Naive thymus-derived CD4-positive, alpha-beta T cell (primary cell): ENCODE data around the gene PIK3R1. TPM values are rescaled to one million over a fixed set of nuclear protein-coding genes. Genes with fewer than 3 reads are reported as not detected.
A peak's percentile ranks its signal among the peaks of the same experiment; 100 is the strongest.

Source experiments
- ATAC-seq: fragments of 150-1000 bp; cut with Tn5 transposase; 2 replicates; pipeline ENCODE4 v1.10.0; 2021; ENCODE audit warnings: mild to moderate bottlenecking, moderate library complexity
- CTCF ChIA-PET: fragments of 350-600 bp; sonication (Branson Sonifier 250); formaldehyde crosslinking; loops from one replicate; lab custom pipeline; 2021; ENCODE audit warnings: antibody characterized with exemption; lab: Charles Lee
- POLR2A ChIA-PET: fragments of 350-600 bp; sonication (Branson Sonifier 250); formaldehyde crosslinking; loops from one replicate; lab custom pipeline; 2021; ENCODE audit warnings: antibody characterized with exemption, inconsistent platforms; lab: Charles Lee
- DNase-seq, 9 donors: peaks; one replicate each; pipeline versions ENCODE4 v3.0.0 to v3.0.0-alpha.2; 2020 to 2022; ENCODE audit warnings: mixed read lengths in 1 of 9
- H3K27ac ChIP-seq: one replicate; pipeline ENCODE4 v1.7.0; 2013; ENCODE audit warnings: mild to moderate bottlenecking, low read depth, low read length, moderate library complexity
- H3K27me3 ChIP-seq, 2 donors: one replicate each; pipeline ENCODE4 v1.7.0; 2013; ENCODE audit warnings: low read length in 2 of 2, mild to moderate bottlenecking in 2 of 2, moderate library complexity in 2 of 2; ENCODE audit not compliant: control insufficient read depth in 2 of 2, insufficient read depth in 2 of 2
- H3K36me3 ChIP-seq, 3 experiments: 1 replicate in 2 of 3; 2 replicates in 1 of 3; pipeline ENCODE4 v1.7.0; 2013; ENCODE audit warnings: low read length in 3 of 3, mild to moderate bottlenecking in 3 of 3, moderate library complexity in 1 of 3; ENCODE audit not compliant: insufficient read depth in 3 of 3, control insufficient read depth in 2 of 3
- H3K4me1 ChIP-seq, 2 donors: one replicate each; pipeline ENCODE4 v1.7.0; 2013; ENCODE audit warnings: low read length in 2 of 2, mild to moderate bottlenecking in 2 of 2, moderate library complexity in 1 of 2; ENCODE audit not compliant: control insufficient read depth in 2 of 2, insufficient read depth in 2 of 2
- H3K4me3 ChIP-seq: 2 replicates; pipeline ENCODE4 v1.7.0; 2013; ENCODE audit warnings: mild to moderate bottlenecking, low read length
- H3K9me3 ChIP-seq, 3 experiments: 1 replicate in 2 of 3; 2 replicates in 1 of 3; pipeline ENCODE4 v1.7.0; 2013; ENCODE audit warnings: low read length in 3 of 3; ENCODE audit not compliant: control insufficient read depth in 2 of 3
- H3K27ac Mint-ChIP-seq, 9 donors: one replicate each; pipeline ENCODE4 v1.8.0; 2020 to 2022; ENCODE audit warnings: mixed read lengths in 9 of 9, mild to moderate bottlenecking in 8 of 9, moderate library complexity in 5 of 9, inconsistent platforms in 2 of 9
- H3K27me3 Mint-ChIP-seq, 5 donors: one replicate each; pipeline ENCODE4 v1.8.0; 2021 to 2022; ENCODE audit warnings: mixed read lengths in 5 of 5, mild to moderate bottlenecking in 1 of 5
- H3K36me3 Mint-ChIP-seq, 5 donors: one replicate each; pipeline ENCODE4 v1.8.0; 2020 to 2022; ENCODE audit warnings: mixed read lengths in 5 of 5, mild to moderate bottlenecking in 3 of 5, inconsistent platforms in 1 of 5
- H3K4me1 Mint-ChIP-seq, 7 donors: one replicate each; pipeline ENCODE4 v1.8.0; 2020 to 2022; ENCODE audit warnings: mixed read lengths in 7 of 7, mild to moderate bottlenecking in 3 of 7, inconsistent platforms in 1 of 7
- H3K4me3 Mint-ChIP-seq, 10 donors: one replicate each; pipeline ENCODE4 v1.8.0; 2020 to 2022; ENCODE audit warnings: mild to moderate bottlenecking in 10 of 10, mixed read lengths in 10 of 10, moderate library complexity in 6 of 10, inconsistent platforms in 2 of 10
- H3K9me3 Mint-ChIP-seq, 11 donors: one replicate each; pipeline ENCODE4 v1.8.0; 2020 to 2022; ENCODE audit warnings: mixed read lengths in 11 of 11, mild to moderate bottlenecking in 4 of 11, inconsistent platforms in 1 of 11, moderate library complexity in 1 of 11
- intact Hi-C, 2 donors: fragments of 100-400 bp; cut with micrococcal nuclease; formaldehyde crosslinking; loops; one replicate each; pipeline ENCODE4 v1.15.1; 2023
- polyA plus RNA-seq, 2 donors: library from polyadenylated mRNA; unstranded; fragments of 300-500 nt; fragmentation: Illumina TruSeq; gene quantifications; one replicate each; pipeline ENCODE4 v1.2.3, GENCODE V29; 2021
- total RNA-seq, 6 experiments: library from RNA in 5 of 6; stranded (reverse) in 5 of 6; gene quantifications; 1 replicate in 5 of 6; 2 replicates in 1 of 6; pipeline ENCODE4 v1.2.3 and lab custom pipeline; 2021 to 2026

PIK3R1 gene
- total and polyA plus RNA-seq, 7 experiments from 2014 or later, result 72.0 to 207 (median 119) TPM

DNA sequence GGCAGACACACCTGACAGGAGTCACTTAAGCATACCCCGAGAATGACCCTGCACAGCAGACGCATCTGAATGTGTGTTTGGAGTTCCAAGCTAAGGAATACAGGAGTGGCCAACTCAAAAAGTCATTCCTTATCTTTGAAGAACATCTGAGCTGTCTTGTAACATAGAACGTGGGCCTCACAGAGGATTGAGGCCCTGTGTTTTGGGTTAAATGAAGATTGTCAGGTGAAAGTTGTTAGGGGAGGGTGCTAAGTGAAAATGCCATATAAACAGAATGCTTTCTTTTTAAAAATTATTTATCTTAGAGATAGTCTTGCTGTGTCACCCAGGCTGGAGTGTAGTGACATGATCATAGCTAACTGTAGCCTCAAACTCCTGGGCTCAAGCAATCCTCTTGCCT, 100.9 kb downstream of the PIK3R1 start:
- ChIA-PET POLR2A (no interaction called here), CTCF (no interaction called here)
- peaks cover 0 to 7% of the 10 kb centered on the region in 2 donors for H3K4me1 ChIP-seq
- H3K27me3 Mint-ChIP-seq, result peaks cover 0 to 30% (median 0%) of the 10 kb centered on the region in 5 donors
- H3K36me3 ChIP-seq, result no peaks in the 10 kb centered on the region
- H3K9me3 Mint-ChIP-seq, result peaks cover 0 to 2% (median 0%) of the 10 kb centered on the region in 11 donors
- peaks cover 0 to 16% (median 4%) of the 10 kb centered on the region in 7 donors for H3K4me1 Mint-ChIP-seq
- DNase-seq, result no peak
- no peak overlapping the region for H3K4me3 ChIP-seq
- no peaks in the 10 kb centered on the region for H3K27me3 ChIP-seq
- no peak for ATAC-seq
- no peak overlapping the region for H3K27ac ChIP-seq
- H3K9me3 ChIP-seq, result no peaks in the 10 kb centered on the region
- H3K4me3 Mint-ChIP-seq, result no peak overlapping the region
- peaks cover 0 to 4% (median 0%) of the 10 kb centered on the region in 5 donors for H3K36me3 Mint-ChIP-seq
- H3K27ac Mint-ChIP-seq, result no peak overlapping the region
- intact Hi-C loops, result no loop called here

DNA sequence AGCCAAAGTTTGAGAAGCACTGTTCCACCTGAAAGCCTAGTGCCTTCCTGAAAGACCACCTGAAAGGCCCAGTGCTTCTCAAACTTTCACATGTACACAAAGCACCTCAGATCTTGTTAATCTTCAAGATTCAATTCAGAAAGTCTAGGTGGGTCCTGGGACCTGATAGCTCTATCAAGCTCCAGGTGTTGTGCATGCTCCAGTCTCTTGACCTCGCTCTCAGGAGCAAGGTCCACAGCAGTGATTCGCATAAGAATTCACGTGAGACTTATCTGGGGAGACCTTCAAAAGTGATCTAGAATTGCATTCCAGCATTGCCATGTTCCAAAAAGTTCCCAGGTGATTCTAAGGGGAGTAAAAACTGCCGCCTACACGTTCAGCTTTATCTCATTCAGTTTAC, 102.1 kb downstream of the PIK3R1 start:
- DNase-seq, result no peak
- Mint-ChIP-seq H3K36me3 (peaks cover 0 to 4% (median 0%) of the 10 kb centered on the region in 5 donors), H3K27me3 (peaks cover 0 to 29% (median 0%) of the 10 kb centered on the region in 5 donors), H3K27ac (no peak overlapping the region), H3K4me3 (no peak overlapping the region), H3K4me1 (peaks cover 0 to 16% (median 4%) of the 10 kb centered on the region in 7 donors), H3K9me3 (peaks cover 0 to 2% (median 0%) of the 10 kb centered on the region in 11 donors)
- CTCF ChIA-PET, result no interaction called here
- Histone ChIP-seq H3K36me3 (no peaks in the 10 kb centered on the region), H3K27ac (no peak overlapping the region), H3K4me1 (peaks cover 0 to 7% of the 10 kb centered on the region in 2 donors), H3K4me3 (no peak overlapping the region), H3K9me3 (no peaks in the 10 kb centered on the region), H3K27me3 (no peaks in the 10 kb centered on the region)
- intact Hi-C loops, result no loop called here
- no peak for ATAC-seq
- POLR2A ChIA-PET, result interaction anchor here (0.7 kb wide), 1 partner anchor 155 kb away, joined by 3 read pairs; no protein-coding TSS in a partner anchor

DNA sequence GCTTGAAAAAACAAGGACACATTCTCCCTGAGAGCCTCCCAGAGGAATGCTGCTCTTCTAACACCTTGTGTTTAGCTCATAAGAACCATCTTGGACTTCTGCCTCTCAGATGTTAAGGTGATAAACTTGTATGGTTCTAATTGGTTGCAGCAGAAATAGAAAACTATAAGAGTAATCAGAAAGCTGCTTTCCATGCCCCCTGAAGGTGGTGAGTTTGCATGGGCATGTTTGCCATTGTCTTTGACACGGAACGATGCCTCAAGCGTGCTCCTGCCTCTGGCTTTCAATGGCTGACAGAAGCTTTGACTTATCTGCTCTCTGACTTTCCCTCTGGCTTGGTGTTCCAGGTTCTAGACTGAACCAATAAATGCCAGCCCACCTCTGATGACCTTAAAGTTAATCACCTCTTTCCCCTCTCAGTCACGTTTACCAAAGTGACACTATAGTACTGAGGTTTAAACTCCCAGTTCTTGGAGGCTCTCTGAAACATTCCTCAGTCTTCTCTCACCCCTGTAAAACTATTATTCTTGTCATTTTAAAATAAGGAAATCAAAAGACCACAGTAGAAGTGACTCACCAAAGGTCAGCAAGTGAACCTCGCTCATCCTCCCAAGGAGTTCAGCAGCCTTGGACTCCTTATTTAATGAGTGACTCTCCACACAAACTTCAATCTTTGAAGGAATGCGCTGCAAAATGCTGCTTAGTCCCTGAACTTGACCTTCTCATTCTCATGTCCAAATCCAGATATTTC, 103.6 kb downstream of the PIK3R1 start:
- Histone ChIP-seq H3K9me3 (no peaks in the 10 kb centered on the region), H3K4me3 (no peak overlapping the region), H3K27ac (no peak overlapping the region), H3K4me1 (peaks cover 0 to 7% of the 10 kb centered on the region in 2 donors), H3K36me3 (no peaks in the 10 kb centered on the region), H3K27me3 (no peaks in the 10 kb centered on the region)
- ChIA-PET POLR2A (no interaction called here), CTCF (no interaction called here)
- ATAC-seq (no peak), DNase-seq (no peak)
- intact Hi-C loops, result no loop called here
- H3K36me3 Mint-ChIP-seq, result peaks cover 0 to 4% (median 0%) of the 10 kb centered on the region in 5 donors
- peak overlapping the region in 1 of 9 donors; percentile 9 for H3K27ac Mint-ChIP-seq
- H3K27me3 Mint-ChIP-seq, result peaks cover 0 to 29% (median 0%) of the 10 kb centered on the region in 5 donors
- peaks cover 0 to 16% (median 4%) of the 10 kb centered on the region in 7 donors for H3K4me1 Mint-ChIP-seq
- H3K9me3 Mint-ChIP-seq, result peaks cover 0 to 2% (median 0%) of the 10 kb centered on the region in 11 donors
- H3K4me3 Mint-ChIP-seq, result no peak overlapping the region

- peaks cover 0 to 29% (median under 1%) of the 10 kb centered on the region in 5 donors for H3K27me3 Mint-ChIP-seq
- ChIA-PET CTCF (no interaction called here), POLR2A (interaction anchor here (0.8 kb wide), 1 partner anchor 69 kb away, joined by 3 read pairs; no protein-coding TSS in a partner anchor)
- H3K4me1 Mint-ChIP-seq, result peaks cover 0 to 16% (median 4%) of the 10 kb centered on the region in 7 donors
- Histone ChIP-seq H3K4me3 (no peak overlapping the region), H3K36me3 (no peaks in the 10 kb centered on the region), H3K4me1 (peaks cover 0 to 7% of the 10 kb centered on the region in 2 donors), H3K27ac (no peak overlapping the region), H3K9me3 (no peaks in the 10 kb centered on the region), H3K27me3 (no peaks in the 10 kb centered on the region)
- peak overlapping the region in 1 of 9 donors; percentile 9 for H3K27ac Mint-ChIP-seq
- H3K9me3 Mint-ChIP-seq, result peaks cover 0 to 5% (median 0%) of the 10 kb centered on the region in 11 donors
- intact Hi-C loops, result no loop called here
- H3K4me3 Mint-ChIP-seq, result no peak overlapping the region
- ATAC-seq (no peak), DNase-seq (no peak)
- peaks cover 0 to 7% (median 0%) of the 10 kb centered on the region in 5 donors for H3K36me3 Mint-ChIP-seq
Measured at GRCh38 chr5:68319706-68320412, 104.3 kb downstream of the PIK3R1 start.

DNA sequence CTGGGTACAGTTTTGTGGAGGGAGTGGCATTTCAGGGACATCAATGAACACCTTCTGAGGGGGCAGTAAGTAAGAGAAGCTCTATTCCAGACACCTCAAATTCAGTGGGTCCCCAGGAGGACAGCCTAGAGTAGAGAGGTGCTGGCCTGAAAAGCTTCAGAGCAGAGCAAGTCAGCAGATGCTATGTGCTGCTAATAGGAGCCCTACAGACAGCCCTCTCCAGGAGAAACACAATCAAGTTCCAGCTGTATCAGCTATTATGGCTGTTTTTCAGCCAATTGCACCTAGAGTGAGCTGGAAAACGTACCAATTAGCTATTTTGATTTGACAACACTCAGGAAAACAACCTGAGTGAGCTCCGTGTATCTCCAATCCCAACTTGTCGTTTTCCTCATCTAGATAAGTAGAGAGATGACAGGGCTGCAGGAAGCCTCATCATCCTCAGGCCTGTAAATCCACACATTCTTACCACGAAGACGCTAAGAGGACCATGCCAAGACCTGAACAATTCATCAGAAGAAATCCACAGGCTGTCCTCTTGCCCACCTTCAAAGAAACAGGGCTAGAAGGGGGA, 104.9 kb downstream of the PIK3R1 start:
- H3K36me3 Mint-ChIP-seq, result peaks cover 0 to 7% (median 0%) of the 10 kb centered on the region in 5 donors
- peaks cover 0 to 6% (median 2%) of the 10 kb centered on the region in 11 donors for H3K9me3 Mint-ChIP-seq
- no peak overlapping the region for H3K27ac Mint-ChIP-seq
- ChIA-PET CTCF (no interaction called here), POLR2A (interaction anchor here (0.8 to 1.0 kb wide), 2 partner anchors 19 to 69 kb away, joined by 3 read pairs; no protein-coding TSS in a partner anchor)
- DNase-seq (no peak), ATAC-seq (no peak)
- Histone ChIP-seq H3K9me3 (no peaks in the 10 kb centered on the region), H3K27ac (no peak overlapping the region), H3K27me3 (no peaks in the 10 kb centered on the region), H3K4me3 (no peak overlapping the region), H3K36me3 (no peaks in the 10 kb centered on the region), H3K4me1 (peaks cover 0 to 5% of the 10 kb centered on the region in 2 donors)
- H3K4me1 Mint-ChIP-seq, result peaks cover 0 to 12% (median under 1%) of the 10 kb centered on the region in 7 donors
- intact Hi-C loops, result no loop called here
- H3K4me3 Mint-ChIP-seq, result no peak overlapping the region
- peaks cover 0 to 33% (median 3%) of the 10 kb centered on the region in 5 donors for H3K27me3 Mint-ChIP-seq

- H3K9me3 Mint-ChIP-seq, result peaks cover 0 to 7% (median 3%) of the 10 kb centered on the region in 11 donors
- Histone ChIP-seq H3K27ac (no peak overlapping the region), H3K36me3 (no peaks in the 10 kb centered on the region), H3K4me1 (no peaks in the 10 kb centered on the region), H3K4me3 (no peak overlapping the region), H3K9me3 (no peaks in the 10 kb centered on the region), H3K27me3 (no peaks in the 10 kb centered on the region)
- CTCF ChIA-PET, result no interaction called here
- no peak overlapping the region for H3K4me3 Mint-ChIP-seq
- peaks cover 0 to 9% (median 0%) of the 10 kb centered on the region in 7 donors for H3K4me1 Mint-ChIP-seq
- POLR2A ChIA-PET, result no interaction called here
- H3K27ac Mint-ChIP-seq, result peak overlapping the region in 1 of 9 donors; percentile 8
- peaks cover 0 to 9% (median 0%) of the 10 kb centered on the region in 5 donors for H3K36me3 Mint-ChIP-seq
- H3K27me3 Mint-ChIP-seq, result peaks cover 0 to 48% (median 12%) of the 10 kb centered on the region in 5 donors
- intact Hi-C loops, result no loop called here
- DNase-seq, result no peak
- no peak for ATAC-seq
Measured at GRCh38 chr5:68325065-68325580, 109.6 kb downstream of the PIK3R1 start.
